Activated naive CD8-positive, alpha-beta T cell treated with anti-CD3 and anti-CD28 coated beads for 36 hours (primary cell): Measurements from ENCODE around the gene TPH2. TPM values are rescaled to one million over a fixed set of nuclear protein-coding genes. Genes with fewer than 3 reads are reported as not detected.
A peak's percentile ranks its signal among the peaks of the same experiment; 100 is the strongest.

Experiments
- DNase-seq: peaks from one replicate; pipeline ENCODE4 v3.0.0; 2021
- H3K27ac Mint-ChIP-seq: one replicate; pipeline ENCODE4 v1.8.0; 2022; ENCODE audit warnings: mild to moderate bottlenecking, moderate library complexity, mixed read lengths
- H3K27me3 Mint-ChIP-seq: one replicate; pipeline ENCODE4 v1.8.0; 2022; ENCODE audit warnings: mild to moderate bottlenecking, mixed read lengths
- H3K36me3 Mint-ChIP-seq: one replicate; pipeline ENCODE4 v1.8.0; 2021; ENCODE audit warnings: mild to moderate bottlenecking, mixed read lengths
- H3K4me1 Mint-ChIP-seq: one replicate; pipeline ENCODE4 v1.8.0; 2021; ENCODE audit warnings: mixed read lengths
- H3K4me3 Mint-ChIP-seq: one replicate; pipeline ENCODE4 v1.8.0; 2022; ENCODE audit warnings: mild to moderate bottlenecking, moderate library complexity, mixed read lengths
- H3K9me3 Mint-ChIP-seq: one replicate; pipeline ENCODE4 v1.8.0; 2022; ENCODE audit warnings: mixed read lengths
- total RNA-seq, 2 experiments: library from RNA; stranded (reverse); gene quantifications; one replicate each; pipeline ENCODE4 v1.2.3, GENCODE V29; 2021

The TPH2 gene
- total RNA-seq = not detected

DNA sequence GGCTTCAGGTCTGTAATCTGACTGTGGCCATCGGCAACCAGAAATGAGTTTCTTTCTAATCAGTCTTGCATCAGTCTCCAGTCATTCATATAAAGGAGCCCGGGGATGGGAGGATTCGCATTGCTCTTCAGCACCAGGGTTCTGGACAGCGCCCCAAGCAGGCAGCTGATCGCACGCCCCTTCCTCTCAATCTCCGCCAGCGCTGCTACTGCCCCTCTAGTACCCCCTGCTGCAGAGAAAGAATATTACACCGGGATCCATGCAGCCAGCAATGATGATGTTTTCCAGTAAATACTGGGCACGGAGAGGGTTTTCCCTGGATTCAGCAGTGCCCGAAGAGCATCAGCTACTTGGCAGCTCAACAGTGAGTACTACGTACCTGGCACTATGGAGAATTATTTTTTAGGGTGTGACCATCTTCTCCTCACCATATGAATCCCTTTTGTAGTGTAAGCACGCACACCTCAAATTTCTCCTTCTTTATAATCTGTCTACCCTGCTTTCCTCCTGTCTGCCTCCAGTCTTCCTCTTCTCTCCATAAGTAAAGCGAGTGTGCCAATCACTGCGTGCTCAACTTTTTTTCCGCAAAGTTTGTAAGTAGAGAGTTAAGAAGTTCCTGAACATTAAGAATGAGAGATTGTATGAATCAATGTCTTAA lies at the start of gene TPH2:
TPH2 (plus strand) TSS at position 118 of the 658 bp plus-strand sequence; CDS start at position 260, 142 bp downstream.
- Mint-ChIP-seq H3K27me3 (peaks cover 49% of the 10 kb centered on the region), H3K36me3 (no peaks in the 10 kb centered on the region), H3K27ac (no peak within 1 kb of the TSS), H3K4me1 (no peaks in the 10 kb centered on the region), H3K9me3 (no peaks in the 10 kb centered on the region), H3K4me3 (no peak within 1 kb of the TSS)
- peak; percentile 47 for DNase-seq

DNA sequence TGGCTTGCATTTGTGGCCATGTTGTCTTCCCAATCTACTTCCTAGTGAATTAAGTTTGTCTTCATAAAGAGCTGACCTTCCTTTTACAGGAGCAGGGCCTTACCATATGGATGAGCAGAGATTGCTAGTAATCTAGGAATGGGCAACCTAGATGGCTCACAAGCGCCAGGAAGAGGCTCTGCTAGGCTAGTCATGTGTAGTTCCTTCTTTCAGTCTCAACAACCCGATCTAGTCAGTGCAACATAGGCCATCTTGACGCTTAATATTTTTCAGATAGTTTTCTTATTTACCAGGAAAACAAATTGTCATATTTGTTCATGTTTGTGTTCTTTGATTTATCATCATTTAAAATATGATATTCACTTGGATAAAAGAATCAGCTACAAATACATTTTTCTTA lies 48.2 kb upstream of the TPH2 start:
- peaks cover 17% of the 10 kb centered on the region for H3K4me1 Mint-ChIP-seq
- H3K9me3 Mint-ChIP-seq = no peaks in the 10 kb centered on the region
- no peak overlapping the region for H3K27ac Mint-ChIP-seq
- H3K27me3 Mint-ChIP-seq = no peaks in the 10 kb centered on the region
- peaks cover 21% of the 10 kb centered on the region for H3K36me3 Mint-ChIP-seq
- H3K4me3 Mint-ChIP-seq = no peak overlapping the region
- DNase-seq = no peak

DNA sequence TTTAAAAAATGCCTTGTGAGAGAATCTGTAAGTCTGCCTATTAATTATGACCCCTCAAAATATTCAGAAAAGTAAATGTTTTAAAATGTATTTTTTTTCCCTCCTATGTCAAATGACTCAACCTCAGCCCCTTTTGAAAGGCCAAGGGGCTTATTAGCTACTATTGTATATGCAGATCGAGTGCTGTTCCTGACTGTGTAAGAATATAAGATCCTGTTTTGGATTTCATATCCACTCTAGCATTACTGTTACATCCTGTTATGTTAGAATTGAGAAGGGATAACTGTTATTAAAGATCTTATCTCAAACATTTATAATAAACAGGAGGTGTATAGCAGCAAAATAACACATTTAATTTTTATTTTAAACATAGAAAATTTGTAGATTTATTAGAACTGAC lies 46.6 kb upstream of the TPH2 start:
- Mint-ChIP-seq H3K27me3 (no peaks in the 10 kb centered on the region), H3K9me3 (no peaks in the 10 kb centered on the region), H3K36me3 (peaks cover 18% of the 10 kb centered on the region), H3K4me1 (peaks cover 20% of the 10 kb centered on the region), H3K27ac (no peak overlapping the region), H3K4me3 (no peak overlapping the region)
- DNase-seq = no peak

DNA sequence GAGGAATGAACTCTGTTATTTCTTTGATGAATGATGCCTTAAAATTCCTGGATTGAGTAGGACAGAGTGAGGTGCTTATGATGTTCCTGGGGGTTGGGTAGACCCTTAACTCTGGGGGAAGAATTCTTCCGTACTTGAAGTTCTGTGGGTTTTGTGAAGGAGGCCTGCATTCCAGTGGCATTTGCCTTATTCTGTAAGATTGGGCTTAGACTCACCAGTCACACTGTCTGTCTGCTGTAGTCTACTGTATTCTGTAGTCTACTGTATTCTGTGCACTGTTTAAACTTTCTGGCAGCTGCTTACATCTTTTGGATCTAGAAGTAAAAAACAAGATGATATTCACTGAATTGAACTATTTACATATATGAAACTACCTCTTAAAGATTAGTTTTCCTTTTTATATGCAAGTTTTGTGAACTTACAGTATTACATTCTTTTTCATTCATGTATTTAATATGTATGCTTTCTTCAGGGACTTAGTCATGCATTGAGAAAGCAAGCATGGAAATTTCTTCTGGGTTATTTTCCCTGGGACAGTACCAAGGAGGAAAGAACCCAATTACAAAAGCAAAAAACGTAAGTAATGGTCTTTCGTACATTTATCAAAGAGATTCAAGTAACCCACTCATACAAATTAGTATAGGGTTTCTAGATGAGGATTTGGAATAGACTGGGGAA lies 42.3 kb upstream of the TPH2 start:
- Mint-ChIP-seq H3K4me3 (no peak overlapping the region), H3K9me3 (no peaks in the 10 kb centered on the region), H3K27ac (no peak overlapping the region), H3K36me3 (peaks cover 23% of the 10 kb centered on the region), H3K4me1 (peaks cover 5% of the 10 kb centered on the region), H3K27me3 (no peaks in the 10 kb centered on the region)
- no peak for DNase-seq

DNA sequence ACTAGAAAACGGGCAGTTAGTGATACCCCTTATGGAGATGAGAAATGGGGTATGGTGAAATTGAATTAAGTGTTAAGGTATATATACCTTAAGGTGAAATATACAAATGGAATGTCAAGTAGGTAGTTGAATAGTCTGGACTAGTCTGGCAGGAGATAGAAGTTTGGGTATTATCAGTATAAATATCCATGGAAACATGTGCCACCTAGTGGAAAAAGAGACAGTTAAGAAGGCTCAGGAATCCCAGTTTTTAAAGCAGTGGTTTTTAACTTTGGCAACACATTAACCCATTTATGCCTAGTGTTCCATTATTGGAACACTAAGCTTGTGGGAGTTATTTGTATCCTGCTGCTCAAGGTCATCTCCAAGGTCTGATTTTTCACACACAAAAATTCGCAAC lies 38.6 kb upstream of the TPH2 start:
- no peak overlapping the region for H3K4me3 Mint-ChIP-seq
- H3K27ac Mint-ChIP-seq = no peak overlapping the region
- H3K36me3 Mint-ChIP-seq = peaks cover 47% of the 10 kb centered on the region
- H3K4me1 Mint-ChIP-seq = peaks cover 9% of the 10 kb centered on the region
- no peaks in the 10 kb centered on the region for H3K9me3 Mint-ChIP-seq
- H3K27me3 Mint-ChIP-seq = no peaks in the 10 kb centered on the region
- DNase-seq = no peak

DNA sequence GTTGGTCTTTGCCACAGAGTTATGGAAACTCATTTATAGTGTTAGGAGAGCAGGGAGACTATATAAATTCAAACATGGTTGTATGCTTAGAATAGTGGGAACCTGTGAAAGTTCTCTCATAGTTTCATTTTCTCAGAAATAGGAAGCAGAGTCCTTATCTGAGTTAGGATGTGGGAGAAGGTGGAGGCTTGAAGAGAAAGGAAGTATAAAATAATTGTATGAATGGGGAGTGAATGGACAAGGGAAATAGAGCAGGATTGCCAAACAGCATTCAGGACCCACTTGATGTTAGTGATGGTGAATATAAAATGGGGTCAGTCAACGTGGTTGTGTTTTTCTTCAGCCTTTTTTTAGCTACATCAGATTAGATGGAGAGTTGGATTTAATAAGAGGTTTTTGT lies 34.0 kb upstream of the TPH2 start:
- no peak for DNase-seq
- H3K27me3 Mint-ChIP-seq = no peaks in the 10 kb centered on the region
- no peak overlapping the region for H3K4me3 Mint-ChIP-seq
- peak overlapping the region; percentile 21 for H3K27ac Mint-ChIP-seq
- H3K9me3 Mint-ChIP-seq = peaks cover 2% of the 10 kb centered on the region
- H3K36me3 Mint-ChIP-seq = peaks cover 64% of the 10 kb centered on the region
- H3K4me1 Mint-ChIP-seq = peaks cover 7% of the 10 kb centered on the region

DNA sequence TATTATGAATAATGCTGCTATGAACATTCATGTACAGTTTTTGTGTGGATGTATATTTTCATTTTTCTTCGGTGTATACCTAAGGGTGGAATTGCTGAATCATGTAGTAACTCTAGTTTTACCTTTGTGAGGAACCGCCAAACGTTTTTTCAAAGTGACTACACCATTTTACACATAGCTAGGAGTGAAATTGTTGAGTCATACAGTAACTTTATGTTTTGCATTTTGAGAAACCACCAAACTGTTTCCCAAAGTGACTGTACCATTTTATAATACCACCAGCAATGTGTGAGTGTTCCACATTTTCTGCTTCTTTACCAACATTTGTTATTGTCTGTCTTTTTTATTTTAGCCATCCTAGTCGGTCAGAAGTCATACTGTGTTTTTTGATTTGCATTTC lies 3.1 kb upstream of the TPH2 start:
- peaks cover 42% of the 10 kb centered on the region for H3K27me3 Mint-ChIP-seq
- H3K27ac Mint-ChIP-seq = no peak overlapping the region
- H3K36me3 Mint-ChIP-seq = no peaks in the 10 kb centered on the region
- no peaks in the 10 kb centered on the region for H3K9me3 Mint-ChIP-seq
- no peak overlapping the region for H3K4me3 Mint-ChIP-seq
- no peak for DNase-seq
- H3K4me1 Mint-ChIP-seq = no peaks in the 10 kb centered on the region

DNA sequence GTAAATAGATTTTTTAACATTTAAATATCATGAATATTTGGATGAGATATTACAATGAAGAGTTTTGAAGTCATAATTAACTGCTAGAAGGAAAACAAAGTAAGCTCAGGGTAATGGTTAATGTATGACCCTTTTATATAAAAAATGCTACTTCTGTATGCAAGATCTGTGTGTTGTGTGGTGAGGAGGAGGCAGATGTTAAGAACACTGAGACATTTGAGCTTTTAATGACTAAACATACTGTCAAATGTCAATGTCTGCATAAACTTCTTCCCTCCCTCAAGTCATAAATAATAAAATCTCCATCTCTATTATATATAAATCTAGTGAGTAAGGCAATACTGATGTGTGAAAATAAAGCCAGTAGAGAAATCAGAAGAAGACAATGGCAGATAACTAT lies 1.4 kb downstream of the TPH2 start:
- Mint-ChIP-seq H3K27me3 (peaks cover 60% of the 10 kb centered on the region), H3K4me1 (no peaks in the 10 kb centered on the region), H3K27ac (no peak overlapping the region), H3K9me3 (no peaks in the 10 kb centered on the region), H3K4me3 (no peak overlapping the region), H3K36me3 (no peaks in the 10 kb centered on the region)
- no peak for DNase-seq

DNA sequence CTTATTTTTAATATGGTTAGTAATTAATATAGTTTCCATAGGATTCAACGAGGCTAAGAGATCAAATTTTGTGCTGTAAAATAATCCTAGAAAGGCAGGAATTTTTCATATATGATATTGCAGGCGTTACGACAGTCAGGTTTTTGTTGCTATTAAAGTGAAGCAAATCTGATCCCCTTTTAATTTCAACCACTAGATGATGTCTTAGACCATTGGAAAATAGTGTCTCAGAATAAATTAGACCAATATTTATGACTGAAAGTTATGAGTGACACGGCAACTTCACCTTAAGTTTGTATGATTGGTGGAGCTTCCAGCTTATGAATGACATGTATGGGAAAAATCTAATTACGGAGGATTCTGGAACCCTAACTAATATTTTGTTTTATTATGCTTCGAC lies 2.5 kb downstream of the TPH2 start:
- Mint-ChIP-seq H3K36me3 (no peaks in the 10 kb centered on the region), H3K4me1 (no peaks in the 10 kb centered on the region), H3K4me3 (no peak overlapping the region), H3K27ac (no peak overlapping the region), H3K9me3 (no peaks in the 10 kb centered on the region), H3K27me3 (peaks cover 66% of the 10 kb centered on the region)
- no peak for DNase-seq

DNA sequence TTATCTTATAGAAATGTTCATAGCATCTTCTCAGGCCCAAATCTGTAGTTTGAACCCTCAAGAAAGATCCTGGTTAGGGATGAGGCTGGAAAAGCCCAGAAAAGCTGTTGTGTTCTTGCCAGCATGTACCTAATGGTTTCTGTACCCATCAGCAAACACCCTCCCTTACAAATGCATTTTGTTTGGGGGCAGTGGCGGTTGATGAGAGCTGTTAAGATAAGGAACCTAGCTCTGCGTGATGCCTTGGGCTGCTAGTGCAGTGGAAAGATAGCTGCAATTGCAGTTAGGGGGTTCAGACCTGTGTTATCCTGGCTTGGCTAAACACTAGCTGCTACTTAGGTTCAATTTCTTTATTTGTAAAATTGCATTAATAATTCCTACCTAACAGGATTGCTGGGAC lies 3.6 kb downstream of the TPH2 start:
- Mint-ChIP-seq H3K4me3 (no peak overlapping the region), H3K27me3 (peaks cover 66% of the 10 kb centered on the region), H3K4me1 (no peaks in the 10 kb centered on the region), H3K9me3 (no peaks in the 10 kb centered on the region), H3K36me3 (no peaks in the 10 kb centered on the region), H3K27ac (no peak overlapping the region)
- no peak for DNase-seq

DNA sequence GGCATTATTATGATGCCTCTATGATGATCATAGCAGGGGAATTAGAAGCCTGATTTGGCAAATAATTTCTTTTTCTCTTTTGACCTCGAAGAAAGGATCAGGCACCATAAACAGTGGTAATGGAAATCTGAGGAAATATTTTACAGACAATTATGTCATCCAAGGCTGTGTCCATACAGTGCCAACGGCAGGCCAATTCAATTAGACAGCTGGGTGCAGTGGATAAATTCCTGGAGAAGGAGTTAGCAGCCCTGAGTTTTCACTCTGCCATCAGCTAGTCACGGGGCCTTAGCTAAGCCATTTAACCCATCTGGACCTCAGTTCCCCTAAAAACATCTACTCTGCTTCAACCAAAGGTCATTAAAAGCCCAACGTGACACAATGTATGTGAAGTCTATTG lies 4.1 kb downstream of the TPH2 start:
- H3K9me3 Mint-ChIP-seq = no peaks in the 10 kb centered on the region
- H3K4me3 Mint-ChIP-seq = no peak overlapping the region
- no peaks in the 10 kb centered on the region for H3K36me3 Mint-ChIP-seq
- no peak overlapping the region for H3K27ac Mint-ChIP-seq
- no peak for DNase-seq
- H3K27me3 Mint-ChIP-seq = peaks cover 62% of the 10 kb centered on the region
- no peaks in the 10 kb centered on the region for H3K4me1 Mint-ChIP-seq

DNA sequence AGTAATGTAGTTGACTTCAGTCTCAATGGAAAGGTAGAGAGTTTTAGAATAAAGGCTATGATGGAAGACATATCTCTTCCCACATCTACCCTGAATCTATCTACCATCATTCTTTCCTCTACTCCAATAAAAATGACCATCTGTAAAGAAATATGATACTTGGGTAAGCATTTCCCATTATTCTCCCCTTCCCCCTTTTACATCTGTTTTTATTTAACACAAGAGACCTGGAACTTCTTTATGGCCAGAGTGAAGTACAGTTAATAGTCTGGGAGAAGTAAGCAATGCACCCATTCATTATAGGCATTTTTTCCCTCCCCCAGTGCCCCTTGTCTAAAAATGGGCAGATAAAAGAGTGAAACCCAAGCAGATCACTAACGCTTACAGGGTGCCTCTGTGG lies 6.5 kb downstream of the TPH2 start:
- no peaks in the 10 kb centered on the region for H3K4me1 Mint-ChIP-seq
- no peak overlapping the region for H3K27ac Mint-ChIP-seq
- H3K4me3 Mint-ChIP-seq = no peak overlapping the region
- DNase-seq = no peak
- no peaks in the 10 kb centered on the region for H3K9me3 Mint-ChIP-seq
- H3K36me3 Mint-ChIP-seq = no peaks in the 10 kb centered on the region
- peaks cover 48% of the 10 kb centered on the region for H3K27me3 Mint-ChIP-seq

DNA sequence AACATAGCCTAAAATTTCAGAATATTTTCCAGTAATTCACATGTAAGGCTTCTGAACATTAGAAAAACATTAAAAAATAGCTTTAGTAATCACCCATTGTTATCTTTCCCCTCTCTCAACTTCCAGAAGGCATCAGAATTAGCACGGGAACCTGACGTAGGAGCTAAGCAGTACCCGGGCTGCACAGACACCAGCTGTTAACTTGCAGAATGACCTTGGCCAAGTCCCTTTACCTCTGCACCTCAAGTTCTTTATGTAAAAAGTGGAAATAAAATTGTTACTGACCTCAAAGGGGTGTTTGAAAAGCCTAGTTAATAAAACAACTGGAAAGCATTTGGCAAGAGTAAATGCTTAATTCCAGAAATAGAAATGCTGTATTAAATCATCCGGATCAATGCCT lies 7.2 kb downstream of the TPH2 start:
- DNase-seq = no peak
- no peaks in the 10 kb centered on the region for H3K4me1 Mint-ChIP-seq
- H3K27ac Mint-ChIP-seq = no peak overlapping the region
- H3K27me3 Mint-ChIP-seq = peaks cover 42% of the 10 kb centered on the region
- H3K36me3 Mint-ChIP-seq = no peaks in the 10 kb centered on the region
- H3K4me3 Mint-ChIP-seq = no peak overlapping the region
- H3K9me3 Mint-ChIP-seq = no peaks in the 10 kb centered on the region

DNA sequence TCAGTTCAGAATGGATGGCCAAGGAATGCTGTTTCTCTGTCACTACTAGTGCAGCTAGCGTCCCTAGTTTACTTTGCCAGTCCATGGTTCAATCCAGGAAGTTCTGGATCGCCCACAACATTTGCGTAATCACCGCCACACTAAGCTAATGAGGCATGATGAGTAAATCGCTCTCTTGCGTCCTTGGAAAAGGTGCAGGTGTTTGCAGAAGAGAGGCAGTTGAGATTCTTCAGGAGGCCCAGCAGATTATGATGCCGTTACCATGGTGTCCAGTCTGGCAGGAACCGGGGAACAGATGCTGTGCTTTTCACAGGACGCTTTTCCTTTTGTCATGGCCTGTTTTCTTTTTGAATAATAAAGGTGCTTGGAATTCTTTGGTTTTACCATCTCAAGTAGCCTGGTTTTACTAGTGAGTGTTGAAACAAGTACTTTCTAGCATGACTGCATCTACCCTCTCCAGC lies 9.0 kb downstream of the TPH2 start:
- no peaks in the 10 kb centered on the region for H3K4me1 Mint-ChIP-seq
- H3K9me3 Mint-ChIP-seq = no peaks in the 10 kb centered on the region
- no peak overlapping the region for H3K27ac Mint-ChIP-seq
- H3K27me3 Mint-ChIP-seq = peaks cover 41% of the 10 kb centered on the region
- no peak overlapping the region for H3K4me3 Mint-ChIP-seq
- H3K36me3 Mint-ChIP-seq = no peaks in the 10 kb centered on the region
- no peak for DNase-seq

DNA sequence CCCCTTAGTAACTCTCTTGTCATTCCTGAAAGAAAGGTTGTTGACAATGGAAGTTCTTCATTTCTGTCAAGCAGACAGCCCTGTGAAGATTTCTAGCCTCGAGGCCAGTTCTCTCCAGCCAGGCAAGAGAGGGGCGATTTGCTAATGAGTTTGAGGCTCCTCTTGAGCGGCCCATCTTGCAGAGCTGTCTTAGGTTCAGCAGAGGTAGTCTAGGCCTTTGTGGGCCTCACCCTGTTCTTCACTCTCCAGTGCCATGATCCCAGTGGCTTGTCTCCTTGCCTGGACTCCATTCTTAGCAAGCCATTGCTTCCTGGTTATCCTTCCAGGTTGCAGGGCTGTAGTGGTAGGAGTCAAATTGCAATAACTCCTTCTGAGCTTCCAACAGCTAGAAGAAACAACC lies 9.7 kb downstream of the TPH2 start:
- DNase-seq = no peak
- Mint-ChIP-seq H3K27me3 (peaks cover 38% of the 10 kb centered on the region), H3K4me1 (no peaks in the 10 kb centered on the region), H3K27ac (no peak overlapping the region), H3K9me3 (no peaks in the 10 kb centered on the region), H3K4me3 (no peak overlapping the region), H3K36me3 (no peaks in the 10 kb centered on the region)

DNA sequence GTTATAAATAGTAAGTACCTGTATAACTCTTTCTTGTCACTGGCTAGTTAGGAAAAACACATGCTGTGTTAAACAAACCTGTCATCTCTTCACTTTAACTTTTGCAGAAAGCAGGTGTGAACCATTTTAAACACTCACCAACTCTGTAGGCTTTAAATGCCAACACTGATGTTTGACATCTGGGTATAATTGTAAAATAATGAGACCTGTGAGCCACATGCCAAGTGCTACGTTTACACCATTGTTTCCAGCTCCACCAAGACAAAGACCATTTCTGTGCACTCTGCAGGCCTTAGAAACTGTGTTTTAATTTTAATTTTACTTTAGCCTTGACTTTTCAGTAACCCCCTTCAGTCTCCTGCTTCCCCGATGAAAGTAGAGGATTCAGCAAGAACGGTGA lies 11.0 kb downstream of the TPH2 start:
- Mint-ChIP-seq H3K9me3 (no peaks in the 10 kb centered on the region), H3K36me3 (no peaks in the 10 kb centered on the region), H3K27me3 (peaks cover 36% of the 10 kb centered on the region), H3K27ac (no peak overlapping the region), H3K4me3 (no peak overlapping the region), H3K4me1 (peaks cover 4% of the 10 kb centered on the region)
- DNase-seq = no peak
